ENCODE data around the gene FILIP1L.

The FILIP1L gene

DNA sequence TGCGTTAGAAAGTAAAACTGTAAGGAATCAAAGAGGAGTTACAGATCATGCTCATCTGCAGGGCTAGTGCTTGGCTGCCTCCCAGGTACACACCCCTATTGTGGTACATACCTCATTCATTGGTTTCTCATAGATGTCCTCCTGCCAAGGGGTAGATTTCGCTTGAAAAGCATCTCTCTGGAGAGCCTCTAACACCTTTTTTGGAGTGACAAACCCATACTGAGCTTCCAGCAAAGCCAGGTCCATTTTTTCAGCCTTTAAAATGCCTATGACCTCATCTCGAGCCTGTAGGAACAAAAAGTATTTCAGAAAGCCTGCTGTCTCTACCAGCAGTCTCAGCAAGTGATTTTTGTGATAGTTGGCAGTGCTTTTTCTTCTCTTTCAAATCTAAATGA is 184.6 kb downstream of the FILIP1L start:
- no peak overlapping the region for H3K27ac ChIP-seq
- no peaks in the 10 kb centered on the region for H3K36me3 ChIP-seq (replicated peaks)
- H3K27me3 ChIP-seq (replicated peaks): no peaks in the 10 kb centered on the region
- no peak for DNase-seq
- TF ChIP-seq, protein P1, sequence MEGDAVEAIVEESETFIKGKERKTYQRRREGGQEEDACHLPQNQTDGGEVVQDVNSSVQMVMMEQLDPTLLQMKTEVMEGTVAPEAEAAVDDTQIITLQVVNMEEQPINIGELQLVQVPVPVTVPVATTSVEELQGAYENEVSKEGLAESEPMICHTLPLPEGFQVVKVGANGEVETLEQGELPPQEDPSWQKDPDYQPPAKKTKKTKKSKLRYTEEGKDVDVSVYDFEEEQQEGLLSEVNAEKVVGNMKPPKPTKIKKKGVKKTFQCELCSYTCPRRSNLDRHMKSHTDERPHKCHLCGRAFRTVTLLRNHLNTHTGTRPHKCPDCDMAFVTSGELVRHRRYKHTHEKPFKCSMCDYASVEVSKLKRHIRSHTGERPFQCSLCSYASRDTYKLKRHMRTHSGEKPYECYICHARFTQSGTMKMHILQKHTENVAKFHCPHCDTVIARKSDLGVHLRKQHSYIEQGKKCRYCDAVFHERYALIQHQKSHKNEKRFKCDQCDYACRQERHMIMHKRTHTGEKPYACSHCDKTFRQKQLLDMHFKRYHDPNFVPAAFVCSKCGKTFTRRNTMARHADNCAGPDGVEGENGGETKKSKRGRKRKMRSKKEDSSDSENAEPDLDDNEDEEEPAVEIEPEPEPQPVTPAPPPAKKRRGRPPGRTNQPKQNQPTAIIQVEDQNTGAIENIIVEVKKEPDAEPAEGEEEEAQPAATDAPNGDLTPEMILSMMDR (IDR thresholded peaks at IDR 0.05; ENCODE audit: low read depth, low read length, missing control alignments): no peak
- in situ Hi-C loops (cut with HindIII; ENCODE audit: low pct_ligation_motif_present, low sequenced_read_pairs): no loop called here
- H3K4me3 ChIP-seq (ENCODE audit: low read depth, low read length): no peak overlapping the region

DNA sequence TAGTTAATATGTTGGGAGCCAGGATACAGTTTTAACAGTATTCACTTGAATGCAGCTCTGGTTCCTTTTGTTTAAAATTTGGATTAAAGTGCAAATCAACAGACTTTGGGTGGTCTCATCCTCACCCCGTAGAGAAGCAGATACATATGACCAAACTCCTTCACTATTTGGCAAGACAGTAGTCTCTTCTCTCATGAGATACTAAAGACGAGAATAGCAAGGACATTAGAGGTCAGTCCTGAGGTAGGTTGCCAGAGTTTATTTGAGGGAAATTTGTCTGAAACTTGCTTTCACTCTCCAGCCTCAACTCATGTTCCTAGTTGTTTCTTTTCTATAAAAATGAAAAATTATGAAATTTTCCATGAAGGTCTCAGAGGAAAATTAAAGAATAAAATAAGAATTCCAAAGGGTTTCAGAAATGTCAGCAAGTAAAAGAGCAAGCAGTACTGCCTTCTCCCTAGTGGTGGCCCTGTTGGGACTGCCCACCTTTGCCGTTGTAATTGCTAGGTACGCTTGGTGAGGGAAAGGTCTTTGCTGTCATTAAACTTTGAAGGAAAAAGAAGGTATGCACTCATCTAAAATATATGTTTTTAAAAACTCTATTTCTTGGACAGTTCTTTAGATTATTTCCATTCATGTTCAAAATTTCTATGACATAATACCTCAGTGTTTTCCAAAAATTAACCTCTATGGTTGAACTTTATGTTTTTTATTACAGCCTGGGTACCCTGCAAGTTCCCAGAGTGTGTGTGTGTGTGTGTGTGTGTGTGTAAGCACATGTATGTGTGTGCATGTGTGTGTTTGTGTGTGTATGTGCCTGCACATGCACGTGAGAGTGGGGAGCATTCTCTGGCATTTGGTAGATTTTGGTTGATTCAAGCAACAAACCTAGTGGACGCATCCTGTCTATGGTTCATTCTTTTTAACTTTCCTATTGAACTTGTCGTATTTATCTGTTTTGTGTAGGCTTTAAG is 185.2 kb downstream of the FILIP1L start:
- no peak for DNase-seq
- Histone ChIP-seq H3K4me3 (ENCODE audit: low read depth, low read length) (no peak overlapping the region), H3K27me3 (replicated peaks) (no peaks in the 10 kb centered on the region), H3K36me3 (replicated peaks) (no peaks in the 10 kb centered on the region), H3K27ac (no peak overlapping the region)
- TF ChIP-seq, protein P1 (IDR thresholded peaks at IDR 0.05; ENCODE audit: low read depth, low read length, missing control alignments): peak; percentile 3
- in situ Hi-C loops (cut with HindIII; ENCODE audit: low pct_ligation_motif_present, low sequenced_read_pairs): no loop called here

DNA sequence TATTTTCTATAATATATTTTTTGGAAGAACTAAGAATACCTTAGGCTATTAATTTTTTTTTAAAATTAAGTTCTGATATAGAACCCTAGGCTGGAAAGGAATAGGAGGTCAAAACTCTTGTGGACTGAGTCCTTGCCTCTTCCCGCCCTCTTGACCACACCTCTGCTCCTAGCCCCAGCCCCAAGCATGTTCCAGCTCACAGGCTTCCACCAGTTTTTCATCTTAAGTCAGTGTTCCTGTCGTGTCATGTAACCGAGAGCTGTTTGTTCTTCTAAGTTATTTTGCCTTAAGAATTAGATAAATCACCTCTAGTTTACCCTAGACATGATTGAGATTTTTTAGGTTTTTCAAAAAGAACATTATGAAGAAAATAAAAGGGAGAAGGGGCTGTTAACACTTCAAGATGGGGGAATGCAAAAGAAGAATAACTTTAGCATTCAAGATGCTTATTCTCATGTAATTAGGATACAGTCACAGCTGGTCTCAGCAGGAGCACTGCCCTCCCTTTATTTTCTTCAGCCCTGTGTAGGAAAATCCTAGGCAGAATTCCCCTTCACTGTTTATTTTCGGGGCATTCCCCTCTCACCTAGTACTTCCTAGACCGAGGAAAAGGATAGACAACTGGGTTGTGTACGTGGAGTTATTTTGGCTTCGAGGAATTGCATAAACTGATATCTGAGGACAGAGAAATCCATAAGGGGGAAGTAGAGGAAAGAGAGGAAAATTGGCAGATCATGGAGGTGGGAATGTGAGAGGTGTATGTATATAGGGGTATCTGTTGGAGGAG is 186.4 kb downstream of the FILIP1L start:
- Histone ChIP-seq H3K36me3 (replicated peaks) (no peaks in the 10 kb centered on the region), H3K27ac (no peak overlapping the region), H3K4me3 (ENCODE audit: low read depth, low read length) (no peak overlapping the region), H3K27me3 (replicated peaks) (no peaks in the 10 kb centered on the region)
- no peak for DNase-seq
- TF ChIP-seq, protein P1 (IDR thresholded peaks at IDR 0.05; ENCODE audit: low read depth, low read length, missing control alignments): no peak
- in situ Hi-C loops (cut with HindIII; ENCODE audit: low pct_ligation_motif_present, low sequenced_read_pairs): no loop called here

DNA sequence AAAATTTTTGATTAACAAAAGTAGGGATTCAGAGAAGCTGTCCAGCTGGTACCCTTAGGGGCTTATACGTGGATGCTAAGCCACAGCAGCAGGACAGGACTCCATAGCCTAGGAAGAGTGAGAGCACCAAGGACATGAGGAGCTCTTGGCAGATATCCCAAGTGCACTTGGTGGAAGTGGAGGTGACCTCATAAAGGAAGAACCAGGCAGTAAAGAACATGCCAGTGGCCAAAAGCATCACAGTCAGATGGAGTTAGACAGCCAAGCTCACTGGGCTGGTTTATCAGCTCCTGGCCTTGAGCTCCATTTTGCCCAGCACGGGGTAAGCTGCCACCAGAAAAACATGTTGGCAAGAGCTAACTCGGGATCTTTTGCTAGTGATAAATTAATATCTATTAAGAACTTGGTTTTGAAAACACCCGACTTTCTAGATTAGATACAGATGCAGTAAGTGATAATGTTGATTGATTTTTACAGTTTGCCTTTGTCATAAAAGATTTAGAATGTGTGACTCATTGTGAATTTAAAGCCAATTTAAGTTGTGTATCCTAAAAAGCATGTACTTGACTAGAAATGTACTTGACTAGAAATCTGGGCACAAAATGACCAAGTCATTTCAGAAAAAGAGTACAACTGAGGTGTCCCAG is 188.6 kb downstream of the FILIP1L start:
- Histone ChIP-seq H3K36me3 (replicated peaks) (no peaks in the 10 kb centered on the region), H3K27ac (no peak overlapping the region), H3K27me3 (replicated peaks) (no peaks in the 10 kb centered on the region), H3K4me3 (ENCODE audit: low read depth, low read length) (no peak overlapping the region)
- in situ Hi-C loops (cut with HindIII; ENCODE audit: low pct_ligation_motif_present, low sequenced_read_pairs): no loop called here
- TF ChIP-seq, protein P1 (IDR thresholded peaks at IDR 0.05; ENCODE audit: low read depth, low read length, missing control alignments): no peak
- DNase-seq: peak; percentile 53

DNA sequence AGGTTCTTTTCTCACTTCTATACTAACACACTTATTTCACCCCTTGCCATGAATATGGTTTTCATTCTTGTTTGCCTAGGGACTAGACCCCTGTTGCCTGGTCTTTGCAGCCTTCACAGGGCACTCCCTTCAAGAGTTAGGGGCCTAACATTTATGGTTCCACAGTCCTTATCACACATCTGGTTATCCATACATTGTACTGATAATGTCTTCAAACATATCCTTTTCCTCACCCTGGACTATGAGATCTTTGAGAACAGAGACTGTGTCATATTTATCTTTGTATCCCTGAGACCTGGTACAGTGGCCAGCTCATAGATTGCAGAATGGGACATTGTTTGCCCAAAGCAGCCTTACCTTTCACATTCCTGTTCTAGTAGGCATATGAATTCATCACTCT is 190.4 kb downstream of the FILIP1L start:
- DNase-seq: no peak
- Histone ChIP-seq H3K4me3 (ENCODE audit: low read depth, low read length) (no peak overlapping the region), H3K27ac (no peak overlapping the region), H3K36me3 (replicated peaks) (no peaks in the 10 kb centered on the region), H3K27me3 (replicated peaks) (no peaks in the 10 kb centered on the region)
- in situ Hi-C loops (cut with HindIII; ENCODE audit: low pct_ligation_motif_present, low sequenced_read_pairs): no loop called here
- TF ChIP-seq, protein P1 (IDR thresholded peaks at IDR 0.05; ENCODE audit: low read depth, low read length, missing control alignments): no peak
